ENCODE data around the gene SEMA3G.

Gene SEMA3G

GRCh38 chr3:52471371-52472238, 26.7 kb upstream of the SEMA3G start:
- TF ChIP-seq FOXP2 (optimal IDR thresholded peaks at IDR 0.05; ENCODE audit: control extremely low read depth, extremely low read length, insufficient read depth) (no peak), POLR2AphosphoS5 (IDR thresholded peaks at IDR 0.05; ENCODE audit: borderline replicate concordance, low read depth, low read length) (no peak), EZH2 (IDR thresholded peaks at IDR 0.05) (no peak)
- H3K9me3 ChIP-seq (ENCODE audit: low read depth, low read length), result no peaks in the 10 kb centered on the region
- DNase-seq (ENCODE audit: low read depth, low spot score), result no peak
- peaks cover 11% of the 10 kb centered on the region; the same call in 1 of the 2 replicates for H3K36me3 ChIP-seq (ENCODE audit: insufficient read depth, low read length)
- H3K27ac ChIP-seq, result no peak overlapping the region
- H3K4me3 ChIP-seq, result no peak overlapping the region
- no peak overlapping the region for H3K9ac ChIP-seq (ENCODE audit: insufficient read length)

DNA sequence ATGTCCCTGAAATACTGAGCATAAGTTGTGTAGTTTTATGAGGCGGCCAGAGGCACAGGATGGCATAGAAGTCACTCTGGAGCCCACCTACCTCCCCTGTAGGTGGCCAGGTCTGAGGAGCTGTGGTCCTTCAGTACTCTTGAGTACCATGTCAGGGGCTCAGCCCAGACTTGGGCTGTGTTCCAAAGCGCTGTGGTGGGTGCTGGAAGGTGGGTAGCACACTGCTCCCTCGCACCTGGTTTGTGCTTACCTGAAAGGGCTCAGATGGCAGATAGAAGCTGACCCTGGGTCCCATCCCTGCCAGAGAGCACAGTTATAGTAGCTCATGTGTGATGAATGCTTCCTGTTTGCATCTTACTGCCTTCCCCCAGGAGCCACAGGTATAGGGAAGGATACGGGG, 26.0 kb upstream of the SEMA3G start:
- Histone ChIP-seq H3K9me3 (ENCODE audit: low read depth, low read length) (no peaks in the 10 kb centered on the region), H3K4me3 (no peak overlapping the region), H3K9ac (ENCODE audit: insufficient read length) (no peak overlapping the region), H3K36me3 (ENCODE audit: insufficient read depth, low read length) (peaks cover 11% of the 10 kb centered on the region; the same call in 1 of the 2 replicates), H3K27ac (no peak overlapping the region)
- TF ChIP-seq EZH2 (IDR thresholded peaks at IDR 0.05) (no peak), FOXP2 (optimal IDR thresholded peaks at IDR 0.05; ENCODE audit: control extremely low read depth, extremely low read length, insufficient read depth) (no peak), POLR2AphosphoS5 (IDR thresholded peaks at IDR 0.05; ENCODE audit: borderline replicate concordance, low read depth, low read length) (no peak)
- DNase-seq (ENCODE audit: low read depth, low spot score), result no peak

DNA sequence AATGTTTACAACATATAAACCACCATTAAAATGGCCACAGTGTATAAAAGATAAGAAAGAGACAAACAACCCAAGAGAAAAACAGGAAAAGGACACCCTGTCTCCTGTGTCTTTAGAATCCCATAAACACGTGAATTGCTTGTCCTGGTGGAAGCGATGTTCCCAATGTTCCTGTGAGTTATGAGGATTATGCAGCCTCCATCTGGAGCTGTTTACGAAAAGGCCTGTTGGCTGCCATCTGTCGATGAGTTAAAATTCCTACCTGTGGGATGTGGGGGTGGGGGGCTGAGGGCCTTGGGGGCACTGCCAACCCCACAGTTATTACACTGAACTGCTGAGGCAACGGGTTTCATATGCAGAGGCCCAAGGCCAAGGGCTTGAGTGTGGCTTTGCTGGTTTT, 24.1 kb upstream of the SEMA3G start:
- peaks cover 7% of the 10 kb centered on the region; the same call in 1 of the 2 replicates for H3K36me3 ChIP-seq (ENCODE audit: insufficient read depth, low read length)
- no peaks in the 10 kb centered on the region for H3K9me3 ChIP-seq (ENCODE audit: low read depth, low read length)
- H3K9ac ChIP-seq (ENCODE audit: insufficient read length), result no peak overlapping the region
- no peak overlapping the region for H3K4me3 ChIP-seq
- DNase-seq (ENCODE audit: low read depth, low spot score), result no peak
- no peak overlapping the region for H3K27ac ChIP-seq
- TF ChIP-seq POLR2AphosphoS5 (IDR thresholded peaks at IDR 0.05; ENCODE audit: borderline replicate concordance, low read depth, low read length) (no peak), FOXP2 (optimal IDR thresholded peaks at IDR 0.05; ENCODE audit: control extremely low read depth, extremely low read length, insufficient read depth) (no peak), EZH2 (IDR thresholded peaks at IDR 0.05) (no peak)

- no peak for DNase-seq (ENCODE audit: low read depth, low spot score)
- no peak overlapping the region for H3K4me3 ChIP-seq
- H3K36me3 ChIP-seq (ENCODE audit: insufficient read depth, low read length), result peaks cover 4% of the 10 kb centered on the region; the same call in 1 of the 2 replicates
- no peak for TF ChIP-seq FOXP2 (optimal IDR thresholded peaks at IDR 0.05; ENCODE audit: control extremely low read depth, extremely low read length, insufficient read depth)
- TF ChIP-seq EZH2 (IDR thresholded peaks at IDR 0.05), result no peak
- no peak for TF ChIP-seq POLR2AphosphoS5 (IDR thresholded peaks at IDR 0.05; ENCODE audit: borderline replicate concordance, low read depth, low read length)
- H3K9ac ChIP-seq (ENCODE audit: insufficient read length), result no peak overlapping the region
- H3K9me3 ChIP-seq (ENCODE audit: low read depth, low read length), result no peaks in the 10 kb centered on the region
- no peak overlapping the region for H3K27ac ChIP-seq
Observed at GRCh38 chr3:52468336-52468735, 23.4 kb upstream of the SEMA3G start.

DNA sequence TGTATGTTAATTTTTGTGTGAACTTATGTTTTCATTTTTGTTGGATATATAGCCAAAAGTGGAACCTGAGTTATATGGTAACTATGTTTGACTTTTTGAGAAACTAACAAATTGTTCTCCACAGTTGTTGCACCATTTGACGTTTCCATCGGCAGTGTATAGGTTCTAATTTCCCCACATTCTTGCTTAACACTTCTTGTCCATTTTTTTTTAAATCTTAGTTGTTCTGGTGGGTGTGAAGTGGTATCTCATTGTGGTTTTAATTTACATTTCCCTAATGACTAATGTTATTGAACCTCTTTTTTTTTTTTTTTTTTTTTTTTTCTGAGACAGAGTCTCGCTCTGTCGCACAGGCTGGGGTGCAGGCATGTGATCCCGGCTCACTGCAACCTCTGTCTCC, 18.5 kb upstream of the SEMA3G start:
- no peak for TF ChIP-seq POLR2AphosphoS5 (IDR thresholded peaks at IDR 0.05; ENCODE audit: borderline replicate concordance, low read depth, low read length)
- no peak for TF ChIP-seq FOXP2 (optimal IDR thresholded peaks at IDR 0.05; ENCODE audit: control extremely low read depth, extremely low read length, insufficient read depth)
- no peak for TF ChIP-seq EZH2 (IDR thresholded peaks at IDR 0.05)
- H3K27ac ChIP-seq, result no peak overlapping the region
- H3K4me3 ChIP-seq, result no peak overlapping the region
- no peak for DNase-seq (ENCODE audit: low read depth, low spot score)
- H3K9me3 ChIP-seq (ENCODE audit: low read depth, low read length), result no peaks in the 10 kb centered on the region
- peaks cover 14% of the 10 kb centered on the region; the same call in 1 of the 2 replicates for H3K36me3 ChIP-seq (ENCODE audit: insufficient read depth, low read length)
- H3K9ac ChIP-seq (ENCODE audit: insufficient read length), result no peak overlapping the region

DNA sequence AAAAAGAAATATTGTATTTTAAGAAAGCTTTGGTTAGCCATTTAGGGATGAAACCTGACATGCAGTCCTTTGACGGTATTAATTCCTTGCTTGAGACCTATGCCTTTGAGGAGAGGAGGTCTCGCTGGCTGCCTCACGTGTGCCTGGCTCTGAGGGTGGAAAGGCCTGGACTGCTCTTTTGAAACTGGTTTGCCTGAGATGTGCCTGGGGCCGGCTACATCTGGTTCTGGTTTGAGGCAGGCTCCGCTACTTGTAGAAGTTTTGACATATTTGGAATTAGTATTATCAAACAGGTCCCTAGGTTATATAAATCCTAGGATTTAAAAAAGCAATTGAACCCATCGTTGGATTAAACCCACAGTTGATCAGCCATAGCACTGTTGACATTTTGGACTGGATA, 17.0 kb upstream of the SEMA3G start:
- Histone ChIP-seq H3K27ac (peak overlapping the region; percentile 39), H3K9me3 (ENCODE audit: low read depth, low read length) (no peaks in the 10 kb centered on the region), H3K4me3 (no peak overlapping the region), H3K9ac (ENCODE audit: insufficient read length) (no peak overlapping the region), H3K36me3 (ENCODE audit: insufficient read depth, low read length) (peaks cover 15% of the 10 kb centered on the region; the same call in 1 of the 2 replicates)
- no peak for DNase-seq (ENCODE audit: low read depth, low spot score)
- TF ChIP-seq POLR2AphosphoS5 (IDR thresholded peaks at IDR 0.05; ENCODE audit: borderline replicate concordance, low read depth, low read length) (no peak), FOXP2 (optimal IDR thresholded peaks at IDR 0.05; ENCODE audit: control extremely low read depth, extremely low read length, insufficient read depth) (no peak), EZH2 (IDR thresholded peaks at IDR 0.05) (no peak)

DNA sequence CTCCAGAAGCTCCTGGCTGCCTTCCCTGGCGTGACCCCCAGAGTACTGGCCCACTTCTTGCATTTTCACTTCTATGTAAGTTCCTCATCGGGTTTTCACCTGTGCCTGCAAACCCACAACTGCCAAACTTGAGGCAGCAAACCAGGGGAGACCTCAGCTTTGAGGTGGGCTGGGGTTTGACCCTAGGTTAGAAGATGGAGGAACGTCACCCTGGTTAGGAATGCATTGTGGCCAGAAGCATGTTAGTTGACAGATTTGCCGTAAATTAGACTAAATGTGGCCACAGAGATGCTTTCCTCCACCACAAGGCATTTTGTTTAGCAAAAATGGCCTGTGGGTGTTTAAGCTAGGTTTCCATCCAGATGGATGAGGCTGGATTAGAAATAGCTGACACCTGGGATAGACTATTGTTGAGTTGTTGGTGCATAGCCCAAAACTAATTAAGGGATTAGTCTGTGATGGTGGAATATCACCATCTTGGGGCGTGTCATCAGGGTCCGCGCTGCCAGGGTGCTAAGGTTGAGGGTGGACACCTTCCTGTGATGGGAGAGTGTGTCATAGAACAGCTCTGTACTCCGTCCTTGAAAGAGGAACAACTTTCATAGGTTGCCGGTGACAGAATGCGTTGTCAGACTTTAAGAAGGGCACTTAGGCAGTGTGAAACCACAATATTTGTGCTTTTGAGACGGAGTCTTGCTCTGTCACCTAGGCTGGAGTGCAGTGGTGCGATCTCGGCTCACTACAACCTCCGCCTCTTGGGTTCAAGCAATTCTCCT, 14.1 kb upstream of the SEMA3G start:
- no peaks in the 10 kb centered on the region for H3K9me3 ChIP-seq (ENCODE audit: low read depth, low read length)
- H3K9ac ChIP-seq (ENCODE audit: insufficient read length), result no peak overlapping the region
- H3K27ac ChIP-seq, result no peak overlapping the region
- no peak for DNase-seq (ENCODE audit: low read depth, low spot score)
- no peak overlapping the region for H3K4me3 ChIP-seq
- peaks cover 15% of the 10 kb centered on the region; the same call in 1 of the 2 replicates for H3K36me3 ChIP-seq (ENCODE audit: insufficient read depth, low read length)
- no peak for TF ChIP-seq FOXP2 (optimal IDR thresholded peaks at IDR 0.05; ENCODE audit: control extremely low read depth, extremely low read length, insufficient read depth)
- no peak for TF ChIP-seq POLR2AphosphoS5 (IDR thresholded peaks at IDR 0.05; ENCODE audit: borderline replicate concordance, low read depth, low read length)
- TF ChIP-seq EZH2 (IDR thresholded peaks at IDR 0.05), result no peak
